Naive B cell (primary cell): ENCODE results near the gene ANKFN1. TPM values are rescaled to one million over a fixed set of nuclear protein-coding genes. Genes with fewer than 3 reads are reported as not detected.
A peak's percentile ranks its signal among the peaks of the same experiment; 100 is the strongest.

ENCODE experiments used
- ATAC-seq, 2 donors: fragments of 150-1000 bp; cut with Tn5 transposase; 2 replicates each; pipeline ENCODE4 v1.10.0; 2021; ENCODE audit warnings: low read depth in 2 of 2, mild to moderate bottlenecking in 2 of 2, moderate library complexity in 2 of 2
- DNase-seq: peaks from one replicate; pipeline ENCODE4 v3.0.0; 2022
- H3K27ac Mint-ChIP-seq, 6 donors: one replicate each; pipeline ENCODE4 v1.8.0; 2020 to 2022; ENCODE audit warnings: mild to moderate bottlenecking in 6 of 6, mixed read lengths in 6 of 6, moderate library complexity in 5 of 6, inconsistent platforms in 2 of 6
- H3K27me3 Mint-ChIP-seq, 3 donors: one replicate each; pipeline ENCODE4 v1.8.0; 2021 to 2022; ENCODE audit warnings: mixed read lengths in 3 of 3, mild to moderate bottlenecking in 1 of 3
- H3K36me3 Mint-ChIP-seq, 2 donors: one replicate each; pipeline ENCODE4 v1.8.0; 2020 to 2022; ENCODE audit warnings: mixed read lengths in 2 of 2, inconsistent platforms in 1 of 2, mild to moderate bottlenecking in 1 of 2
- H3K4me1 Mint-ChIP-seq, 3 donors: one replicate each; pipeline ENCODE4 v1.8.0; 2020 to 2022; ENCODE audit warnings: mixed read lengths in 3 of 3, inconsistent platforms in 1 of 3, mild to moderate bottlenecking in 1 of 3, moderate library complexity in 1 of 3
- H3K4me3 Mint-ChIP-seq, 8 donors: one replicate each; pipeline ENCODE4 v1.8.0; 2020 to 2022; ENCODE audit warnings: mild to moderate bottlenecking in 8 of 8, mixed read lengths in 8 of 8, moderate library complexity in 8 of 8, inconsistent platforms in 2 of 8
- H3K9me3 Mint-ChIP-seq, 7 donors: one replicate each; pipeline ENCODE4 v1.8.0; 2020 to 2022; ENCODE audit warnings: mixed read lengths in 7 of 7, mild to moderate bottlenecking in 5 of 7, inconsistent platforms in 2 of 7, moderate library complexity in 1 of 7
- polyA plus RNA-seq, 6 donors: library from polyadenylated mRNA; unstranded; fragments of 300-500 nt; fragmentation: Illumina TruSeq; gene quantifications; one replicate each; pipeline ENCODE4 v1.2.3, GENCODE V29; 2021; ENCODE audit warnings: low read depth in 6 of 6

ANKFN1 gene
- polyA plus RNA-seq, 6 donors from 2014 or later = not detected

DNA sequence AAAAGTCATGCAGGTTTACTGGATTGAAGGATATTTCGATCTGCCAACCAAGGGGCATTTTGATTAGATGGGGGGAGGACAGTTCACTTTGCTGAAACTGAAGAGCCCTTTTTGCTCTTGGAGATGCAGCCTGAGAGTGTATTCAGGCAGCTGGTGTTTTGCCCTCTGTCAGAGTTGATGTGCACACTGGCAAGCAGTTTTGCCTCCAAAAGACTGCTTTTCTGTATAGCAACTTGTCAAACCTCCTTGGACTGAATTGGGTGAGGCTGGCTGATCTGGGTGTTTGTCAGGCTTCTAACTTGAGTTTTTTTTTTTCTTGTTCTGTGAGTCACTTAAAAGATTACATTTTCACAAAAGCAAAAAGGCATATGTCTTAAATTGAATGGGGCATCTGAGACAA, 22.6 kb upstream of the ANKFN1 start:
- Mint-ChIP-seq H3K36me3 (no peaks in the 10 kb centered on the region), H3K4me3 (no peak overlapping the region), H3K4me1 (no peaks in the 10 kb centered on the region), H3K27ac (no peak overlapping the region), H3K27me3 (no peaks in the 10 kb centered on the region), H3K9me3 (no peaks in the 10 kb centered on the region)
- ATAC-seq = no peak
- DNase-seq = no peak

GRCh38 chr17:56131431-56131830, 21.8 kb upstream of the ANKFN1 start:
- Mint-ChIP-seq H3K27ac (no peak overlapping the region), H3K27me3 (no peaks in the 10 kb centered on the region), H3K36me3 (no peaks in the 10 kb centered on the region), H3K4me3 (no peak overlapping the region), H3K9me3 (no peaks in the 10 kb centered on the region), H3K4me1 (no peaks in the 10 kb centered on the region)
- DNase-seq (no peak), ATAC-seq (no peak)

DNA sequence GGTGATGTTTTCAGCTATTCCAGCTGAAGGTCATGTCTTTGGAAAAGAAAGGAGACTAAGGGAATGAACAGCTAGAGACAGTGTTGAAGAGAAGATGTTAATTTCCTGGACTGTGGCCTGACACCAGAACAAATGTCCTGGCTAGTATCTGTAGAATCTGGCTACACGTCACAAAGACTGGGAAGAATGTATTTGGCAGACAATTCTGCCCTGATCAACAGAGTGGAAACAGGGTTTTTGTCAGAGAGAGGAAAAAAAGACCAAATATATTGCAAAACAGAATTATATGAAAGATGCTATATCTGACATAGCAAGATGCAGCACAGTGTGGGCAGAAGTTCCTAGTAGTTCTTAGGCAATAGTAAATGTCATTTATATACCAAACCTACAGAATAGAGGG, 17.0 kb upstream of the ANKFN1 start:
- no peaks in the 10 kb centered on the region for H3K36me3 Mint-ChIP-seq
- H3K9me3 Mint-ChIP-seq = no peaks in the 10 kb centered on the region
- no peaks in the 10 kb centered on the region for H3K4me1 Mint-ChIP-seq
- H3K4me3 Mint-ChIP-seq = no peak overlapping the region
- DNase-seq (no peak), ATAC-seq (no peak)
- no peaks in the 10 kb centered on the region for H3K27me3 Mint-ChIP-seq
- H3K27ac Mint-ChIP-seq = no peak overlapping the region

DNA sequence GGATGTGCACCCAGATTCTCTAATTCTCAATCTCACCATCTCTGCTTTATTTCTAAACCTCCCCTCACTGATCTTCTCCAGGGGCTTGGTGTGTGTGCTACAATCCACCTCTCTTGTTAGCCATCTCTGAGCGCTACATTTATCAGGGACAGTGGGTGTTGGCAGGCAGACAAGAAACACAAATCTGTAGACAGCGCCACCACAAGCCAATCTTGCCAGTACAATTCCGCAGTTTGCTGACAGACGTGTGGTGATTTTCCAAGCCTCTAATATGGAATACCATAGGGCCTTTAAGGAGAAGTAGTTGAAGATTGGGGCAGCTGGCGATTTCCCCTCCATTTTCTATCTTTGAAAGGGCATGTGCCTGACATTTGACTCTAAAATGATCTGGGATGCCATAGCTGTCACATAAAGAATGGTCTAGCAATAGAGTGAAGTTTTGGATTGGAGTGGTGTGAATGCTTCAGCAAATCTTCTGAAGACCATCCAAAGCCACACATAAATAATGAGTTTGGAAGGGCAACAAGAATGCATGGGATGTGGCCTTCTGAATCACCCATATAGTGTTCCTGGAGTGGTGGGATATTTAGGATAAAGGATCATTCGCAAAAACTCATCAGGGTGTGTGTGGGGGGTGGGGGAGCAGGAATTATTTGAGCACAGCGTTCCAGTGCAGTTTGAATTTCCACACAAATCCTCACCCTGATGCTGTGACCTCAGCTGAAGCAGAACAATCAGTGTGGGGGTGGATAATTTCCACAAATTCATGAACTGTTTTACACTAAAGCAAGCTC, 12.0 kb upstream of the ANKFN1 start:
- Mint-ChIP-seq H3K4me3 (no peak overlapping the region), H3K27ac (no peak overlapping the region), H3K9me3 (peaks cover 0 to 5% (median 0%) of the 10 kb centered on the region in 7 donors), H3K36me3 (no peaks in the 10 kb centered on the region), H3K27me3 (no peaks in the 10 kb centered on the region), H3K4me1 (no peaks in the 10 kb centered on the region)
- no peak for DNase-seq
- ATAC-seq = no peak

DNA sequence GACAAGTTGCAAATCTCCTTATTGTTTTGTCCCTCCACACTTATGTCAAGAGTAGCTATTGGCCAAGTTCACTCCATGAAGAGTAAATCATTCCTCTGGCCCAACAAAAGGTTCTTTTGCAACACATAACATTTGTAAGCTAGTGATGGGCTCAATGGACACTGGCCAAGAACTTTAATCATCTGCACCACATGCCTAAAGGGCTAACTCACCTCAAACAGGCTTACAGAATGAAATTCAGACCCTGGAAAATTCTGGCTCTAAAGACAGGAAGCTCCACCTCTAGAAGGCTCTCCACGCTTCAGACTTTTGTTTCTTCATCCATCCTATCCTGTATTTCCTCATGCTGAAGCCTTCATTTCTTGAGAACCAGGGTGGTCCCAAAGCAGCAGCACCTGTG, 10.9 kb upstream of the ANKFN1 start:
- Mint-ChIP-seq H3K27me3 (no peaks in the 10 kb centered on the region), H3K36me3 (no peaks in the 10 kb centered on the region), H3K27ac (no peak overlapping the region), H3K4me1 (no peaks in the 10 kb centered on the region), H3K4me3 (no peak overlapping the region), H3K9me3 (peaks cover 0 to 12% (median 0%) of the 10 kb centered on the region in 7 donors)
- no peak for DNase-seq
- ATAC-seq = no peak

GRCh38 chr17:56142781-56143180, 10.5 kb upstream of the ANKFN1 start:
- Mint-ChIP-seq H3K4me1 (no peaks in the 10 kb centered on the region), H3K4me3 (no peak overlapping the region), H3K9me3 (peaks cover 0 to 12% (median 0%) of the 10 kb centered on the region in 7 donors), H3K27ac (no peak overlapping the region), H3K36me3 (no peaks in the 10 kb centered on the region), H3K27me3 (no peaks in the 10 kb centered on the region)
- DNase-seq (no peak), ATAC-seq (no peak)

- no peak overlapping the region for H3K4me3 Mint-ChIP-seq
- H3K9me3 Mint-ChIP-seq = peaks cover 0 to 12% (median 3%) of the 10 kb centered on the region in 7 donors
- H3K36me3 Mint-ChIP-seq = no peaks in the 10 kb centered on the region
- peaks cover 0 to 5% (median 0%) of the 10 kb centered on the region in 3 donors for H3K27me3 Mint-ChIP-seq
- DNase-seq (no peak), ATAC-seq (no peak)
- H3K27ac Mint-ChIP-seq = no peak overlapping the region
- H3K4me1 Mint-ChIP-seq = no peaks in the 10 kb centered on the region
These were observed 9.1 kb upstream of the ANKFN1 start for GRCh38 chr17:56144223-56144622.

GRCh38 chr17:56146534-56146933, 6.7 kb upstream of the ANKFN1 start:
- no peak overlapping the region for H3K27ac Mint-ChIP-seq
- peaks cover 0 to 12% (median 3%) of the 10 kb centered on the region in 7 donors for H3K9me3 Mint-ChIP-seq
- H3K36me3 Mint-ChIP-seq = no peaks in the 10 kb centered on the region
- H3K27me3 Mint-ChIP-seq = peaks cover 0 to 5% (median 0%) of the 10 kb centered on the region in 3 donors
- no peak overlapping the region for H3K4me3 Mint-ChIP-seq
- no peak for ATAC-seq
- no peak for DNase-seq
- no peaks in the 10 kb centered on the region for H3K4me1 Mint-ChIP-seq

DNA sequence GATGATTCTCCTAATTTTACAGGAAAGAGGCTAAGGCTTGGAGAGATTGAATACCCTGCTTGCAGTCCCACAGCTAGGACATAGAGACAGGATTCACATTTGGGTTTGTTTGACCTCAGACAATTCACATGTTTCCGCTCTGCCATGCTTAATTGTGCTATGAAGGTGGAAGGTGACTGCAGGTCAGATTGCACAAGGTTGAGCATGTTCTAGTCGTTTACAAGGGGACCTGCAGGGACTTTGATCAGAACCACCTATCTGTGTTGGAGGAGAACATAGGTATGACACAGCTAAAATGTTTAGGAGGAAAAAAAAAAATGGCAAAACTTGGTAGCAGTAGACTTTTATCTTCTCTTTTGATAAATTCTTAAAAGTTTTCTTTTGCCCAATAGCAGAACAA, 4.9 kb upstream of the ANKFN1 start:
- H3K9me3 Mint-ChIP-seq = peaks cover 0 to 12% (median 3%) of the 10 kb centered on the region in 7 donors
- H3K4me1 Mint-ChIP-seq = no peaks in the 10 kb centered on the region
- DNase-seq (no peak), ATAC-seq (no peak)
- H3K4me3 Mint-ChIP-seq = no peak overlapping the region
- no peaks in the 10 kb centered on the region for H3K36me3 Mint-ChIP-seq
- H3K27ac Mint-ChIP-seq = no peak overlapping the region
- H3K27me3 Mint-ChIP-seq = peaks cover 0 to 5% (median 0%) of the 10 kb centered on the region in 3 donors

DNA sequence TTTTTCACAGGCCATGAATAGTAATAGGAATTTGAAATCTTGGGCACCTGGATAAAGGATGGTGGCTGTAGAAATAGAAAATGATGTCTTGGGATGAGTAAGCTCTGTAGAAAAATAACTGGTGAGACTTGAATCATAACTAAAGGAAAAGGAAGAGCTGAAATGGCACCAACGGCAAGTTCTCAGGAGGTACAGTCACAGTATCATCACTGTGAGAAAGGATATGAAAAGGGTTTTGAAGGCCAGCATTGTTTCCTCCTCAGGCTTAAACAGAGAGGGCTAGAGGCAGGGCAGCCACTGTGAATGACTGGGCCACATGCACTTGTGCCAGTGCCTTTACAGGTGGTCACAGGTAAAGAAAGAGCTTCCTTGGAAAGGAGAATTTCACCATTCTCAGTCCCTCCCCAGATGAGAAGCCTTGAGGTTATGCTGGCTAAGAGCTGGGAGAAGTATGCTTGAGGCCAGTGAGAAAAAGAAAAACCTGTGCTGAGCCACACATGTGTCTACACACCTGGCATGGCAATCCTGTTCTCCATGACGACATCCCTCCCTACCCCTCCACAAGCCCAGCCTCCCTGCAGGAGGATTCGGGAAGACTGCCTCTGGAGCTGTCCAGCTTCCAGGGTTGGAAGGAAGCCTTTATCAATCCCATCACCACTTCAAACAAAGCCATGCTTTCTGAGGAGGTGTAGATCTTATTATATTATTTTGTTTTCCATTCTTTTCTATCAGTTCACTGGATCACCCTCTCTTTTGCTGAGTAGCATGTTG, 3.8 kb upstream of the ANKFN1 start:
- Mint-ChIP-seq H3K4me1 (no peaks in the 10 kb centered on the region), H3K36me3 (no peaks in the 10 kb centered on the region), H3K27ac (no peak overlapping the region), H3K27me3 (peaks cover 0 to 5% (median 0%) of the 10 kb centered on the region in 3 donors), H3K9me3 (peaks cover 0 to 12% (median 3%) of the 10 kb centered on the region in 7 donors), H3K4me3 (no peak overlapping the region)
- DNase-seq (no peak), ATAC-seq (no peak)

DNA sequence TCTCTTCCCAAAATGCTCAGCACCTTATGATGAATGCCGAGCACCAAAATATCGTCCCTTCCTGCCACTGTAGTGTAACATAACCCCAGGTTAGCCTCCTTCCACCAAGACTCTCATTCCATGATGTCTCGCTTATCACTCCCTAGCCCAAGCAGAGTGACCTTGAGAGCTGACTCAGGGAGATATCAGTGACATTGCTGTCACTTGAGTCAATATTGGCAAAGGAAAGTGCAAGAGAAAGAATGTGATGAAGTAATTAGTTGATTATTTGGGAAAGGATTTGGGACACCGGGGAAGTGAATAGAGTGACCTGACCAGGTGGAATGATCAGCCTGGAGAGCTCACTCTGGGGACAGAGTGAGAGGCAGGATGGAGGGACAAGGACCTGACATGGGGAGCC, 2.6 kb upstream of the ANKFN1 start:
- ATAC-seq = no peak

DNA sequence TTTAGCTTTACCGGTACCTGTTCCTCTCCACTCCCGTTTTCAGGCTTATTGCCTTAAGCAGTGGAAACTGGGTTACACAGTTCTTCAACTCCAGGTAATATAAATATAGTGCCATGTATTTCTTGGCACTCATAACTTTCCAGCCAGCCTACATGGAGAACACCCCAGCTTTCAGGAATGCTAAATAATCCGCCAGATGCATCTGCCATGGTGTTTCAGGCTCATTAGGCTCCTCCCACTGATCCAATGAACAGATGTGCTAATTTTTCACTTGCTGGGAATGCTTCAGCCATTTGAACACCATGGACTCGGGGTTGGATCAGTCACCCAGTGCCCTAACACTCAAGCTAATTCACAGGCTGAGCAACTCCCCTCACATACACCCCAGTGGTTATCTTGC, 4.6 kb downstream of the ANKFN1 start:
- H3K36me3 Mint-ChIP-seq = no peaks in the 10 kb centered on the region

More for the DNA sequence above, 2.6 kb upstream of the ANKFN1 start:
- Mint-ChIP-seq H3K4me3 (no peak overlapping the region), H3K36me3 (no peaks in the 10 kb centered on the region), H3K4me1 (no peaks in the 10 kb centered on the region), H3K9me3 (peaks cover 0 to 8% (median 3%) of the 10 kb centered on the region in 7 donors), H3K27me3 (peaks cover 0 to 5% (median 0%) of the 10 kb centered on the region in 3 donors), H3K27ac (peak overlapping the region in 1 of 6 donors; percentile 1)
- DNase-seq = no peak

GRCh38 chr17:56158344-56158743, 5.1 kb downstream of the ANKFN1 start:
- Mint-ChIP-seq H3K27ac (no peak overlapping the region), H3K4me1 (no peaks in the 10 kb centered on the region), H3K9me3 (peaks cover 0 to 3% (median 0%) of the 10 kb centered on the region in 7 donors), H3K27me3 (peaks cover 0 to 9% (median 0%) of the 10 kb centered on the region in 3 donors), H3K36me3 (no peaks in the 10 kb centered on the region), H3K4me3 (no peak overlapping the region)
- DNase-seq (no peak), ATAC-seq (no peak)

More for the DNA sequence above, 4.6 kb downstream of the ANKFN1 start:
- Mint-ChIP-seq H3K4me3 (no peak overlapping the region), H3K27ac (no peak overlapping the region), H3K27me3 (peaks cover 0 to 9% (median 0%) of the 10 kb centered on the region in 3 donors), H3K4me1 (no peaks in the 10 kb centered on the region), H3K9me3 (peaks cover 0 to 3% (median 0%) of the 10 kb centered on the region in 7 donors)
- DNase-seq = no peak
- ATAC-seq = no peak
